HG03354 (cell line): ENCODE measurements around the gene NUFIP2.
A peak's percentile ranks its signal among the peaks of the same experiment; 100 is the strongest.
"Not testable (repeated sequence)": the region's sequence is repeated elsewhere in the genome, so short reads cannot be mapped to it uniquely, and the experiment has no call there.

Experiments
- ATAC-seq: cut with Tn5 transposase; IDR thresholded peaks from one replicate; pipeline ENCODE4 v1.9.1; 2021; ENCODE audit warnings: mild to moderate bottlenecking; ENCODE audit not compliant: unreplicated experiment, poor library complexity, severe bottlenecking

NUFIP2 gene

DNA sequence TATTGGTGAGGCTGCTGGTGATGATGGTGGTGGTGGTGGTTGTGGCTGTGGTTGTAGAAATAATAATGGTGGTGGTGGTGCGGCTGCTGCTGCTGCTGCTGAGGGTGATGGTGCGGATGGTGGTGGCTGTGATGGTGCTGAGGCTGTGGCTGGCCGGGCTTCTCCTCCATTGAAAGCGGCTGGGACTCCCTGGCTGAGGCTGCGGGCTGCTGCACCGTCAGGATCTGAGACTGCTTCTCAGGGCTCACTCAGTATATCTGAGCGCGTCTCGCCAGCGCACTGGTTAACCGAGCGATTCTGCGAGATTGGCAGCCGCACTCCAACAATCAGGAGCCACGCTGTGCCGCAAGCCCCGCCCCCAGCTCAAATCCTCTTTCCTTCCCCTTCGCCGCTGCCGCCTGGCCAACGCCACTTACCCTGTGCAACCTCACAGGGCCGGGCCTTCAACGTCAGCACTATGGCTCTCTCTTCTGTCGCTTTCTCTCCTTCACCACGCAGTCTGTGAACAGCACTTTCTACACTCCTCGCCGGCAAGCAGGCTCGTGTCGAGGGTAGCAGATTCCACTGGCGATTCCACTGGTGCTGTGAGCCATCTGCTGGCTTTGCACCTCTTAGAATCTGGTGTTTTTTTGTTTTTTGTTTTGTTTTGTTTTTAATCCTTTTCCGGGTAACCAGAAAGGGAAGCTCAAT, at the start of gene NUFIP2:
Gene NUFIP2, minus strand, starts transcription at position 259 of the 690 bp plus-strand sequence. Its CDS starts 89 bp downstream, at position 170.
- peak; percentile 87 for ATAC-seq

GRCh38 chr17:29342158-29342765, 48.3 kb upstream of the NUFIP2 start:
- no peak for ATAC-seq

GRCh38 chr17:29341726-29342125, 47.8 kb upstream of the NUFIP2 start:
- ATAC-seq, result no peak

DNA sequence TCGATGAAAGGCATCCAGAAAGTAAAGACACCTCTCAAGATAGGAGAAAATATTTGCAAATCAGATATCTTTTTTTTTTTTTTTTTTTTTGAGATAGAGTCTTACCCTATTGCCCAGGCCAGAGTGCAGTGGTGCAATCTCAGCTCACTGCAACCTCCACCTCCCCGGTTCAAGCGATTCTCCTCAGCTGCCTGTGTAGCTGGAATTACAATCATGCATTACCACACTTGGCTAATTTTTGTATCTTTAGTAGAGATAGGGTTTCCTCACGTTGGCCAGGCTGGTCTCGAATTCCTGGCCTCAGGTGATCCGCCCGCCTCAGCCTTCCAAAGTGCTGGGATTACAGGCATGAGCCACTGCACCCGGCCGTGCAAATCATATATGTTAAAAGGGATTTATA, 45.1 kb upstream of the NUFIP2 start:
- ATAC-seq, result not testable (repeated sequence)

GRCh38 chr17:29331708-29332085, 37.7 kb upstream of the NUFIP2 start:
- ATAC-seq, result no peak

DNA sequence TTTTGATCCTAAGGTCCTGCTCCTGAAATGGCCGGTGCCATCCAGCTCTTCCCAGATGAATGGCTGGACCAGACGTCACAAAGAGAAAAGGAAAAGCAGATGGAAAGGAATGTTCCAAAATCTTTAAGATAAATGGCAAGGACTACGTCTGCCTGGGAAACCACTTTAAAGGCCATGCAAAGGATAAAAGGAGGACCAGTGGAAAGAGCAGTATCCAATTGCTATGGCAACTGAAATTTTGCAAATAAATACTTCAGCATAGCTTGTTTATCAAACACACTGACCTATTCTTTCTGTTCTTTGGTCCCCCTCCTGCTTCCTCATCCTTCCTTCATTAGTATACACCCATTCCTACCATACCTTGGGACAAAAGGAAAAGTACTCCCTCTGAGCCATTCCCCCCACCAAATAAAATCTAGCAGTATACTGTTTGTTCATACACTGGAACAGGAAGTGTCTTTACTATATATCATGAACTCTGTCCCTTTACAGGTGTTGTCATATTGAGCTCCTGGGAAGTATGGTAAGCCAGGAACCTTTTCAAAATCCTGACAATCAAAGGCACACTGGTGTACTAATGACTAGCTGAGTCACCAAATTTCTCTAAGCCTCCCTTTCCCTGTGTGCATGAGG, 37.2 kb upstream of the NUFIP2 start:
- no peak for ATAC-seq

DNA sequence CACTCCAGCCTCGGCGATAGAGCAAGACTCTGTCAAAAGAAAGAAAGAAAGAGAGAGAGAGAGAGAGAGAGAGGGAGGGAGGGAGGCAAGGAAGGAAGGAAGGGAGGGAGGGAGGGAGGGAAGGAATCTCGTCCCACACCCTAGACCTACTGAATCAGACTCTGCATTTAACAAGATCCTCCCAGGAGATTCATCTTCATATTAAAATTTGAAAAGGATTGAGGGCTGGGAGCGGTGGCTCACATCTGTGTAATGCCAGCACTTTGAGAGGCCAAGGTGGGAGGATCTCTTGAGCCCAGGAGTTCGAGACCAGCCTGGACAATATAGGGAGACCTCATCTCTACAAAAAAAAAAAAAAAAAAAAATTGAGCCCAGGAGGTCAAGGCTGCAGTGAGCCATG, 33.5 kb upstream of the NUFIP2 start:
- no peak for ATAC-seq

DNA sequence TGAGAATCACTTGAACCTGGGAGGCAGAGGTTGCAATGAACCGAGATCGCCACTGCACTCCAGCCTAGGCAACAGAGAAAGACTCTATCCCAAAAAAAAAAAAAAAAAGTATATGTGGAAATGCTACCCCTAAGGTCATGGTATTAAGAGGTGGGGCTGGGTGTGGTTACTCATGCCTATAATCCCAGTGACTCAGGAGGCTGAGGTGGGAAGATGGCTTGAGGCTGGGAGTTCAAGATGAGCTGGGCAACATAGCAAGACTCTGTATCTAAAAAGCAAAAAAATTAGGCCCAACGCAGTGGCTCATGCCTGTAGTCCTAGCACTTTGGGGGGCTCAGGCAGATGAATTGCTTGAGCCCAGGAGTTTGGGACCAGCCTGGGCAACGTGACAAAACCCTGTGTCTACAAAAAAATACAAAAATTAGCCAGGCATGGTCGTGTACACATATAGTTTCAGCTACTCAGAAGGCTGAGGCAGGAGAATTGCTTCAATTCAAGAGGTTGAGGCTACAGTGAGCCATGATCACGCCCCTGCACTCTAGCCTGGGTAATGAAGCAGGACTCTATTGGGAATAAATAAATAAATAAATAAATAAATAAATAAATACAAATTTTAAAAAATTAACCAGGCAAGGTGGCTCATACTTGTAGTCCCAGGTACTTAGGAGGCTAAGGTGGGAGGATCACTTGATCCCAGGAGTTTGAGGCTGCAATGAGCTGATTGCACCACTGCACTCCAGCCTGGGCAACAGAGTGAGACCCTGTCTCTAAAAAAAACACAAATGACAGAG, 32.3 kb upstream of the NUFIP2 start:
- ATAC-seq, result no peak

DNA sequence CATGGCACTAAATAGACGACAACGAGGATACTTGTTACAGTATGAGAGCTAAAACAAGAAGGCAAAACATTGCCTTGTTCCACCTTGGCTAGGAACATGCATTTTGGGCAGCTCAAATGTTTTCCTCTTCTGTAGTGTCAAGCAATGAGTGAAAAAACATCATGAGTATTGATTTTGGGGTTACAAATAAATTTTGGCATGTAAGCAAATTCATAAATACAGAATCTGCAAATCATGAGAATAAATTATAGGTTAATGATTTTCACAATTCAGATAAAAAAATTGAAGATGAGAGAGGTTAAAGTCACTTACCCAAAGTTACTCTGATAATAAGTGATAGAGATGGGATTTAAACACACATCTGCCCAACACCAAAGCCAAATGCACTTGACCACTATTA, 28.4 kb upstream of the NUFIP2 start:
- no peak for ATAC-seq

DNA sequence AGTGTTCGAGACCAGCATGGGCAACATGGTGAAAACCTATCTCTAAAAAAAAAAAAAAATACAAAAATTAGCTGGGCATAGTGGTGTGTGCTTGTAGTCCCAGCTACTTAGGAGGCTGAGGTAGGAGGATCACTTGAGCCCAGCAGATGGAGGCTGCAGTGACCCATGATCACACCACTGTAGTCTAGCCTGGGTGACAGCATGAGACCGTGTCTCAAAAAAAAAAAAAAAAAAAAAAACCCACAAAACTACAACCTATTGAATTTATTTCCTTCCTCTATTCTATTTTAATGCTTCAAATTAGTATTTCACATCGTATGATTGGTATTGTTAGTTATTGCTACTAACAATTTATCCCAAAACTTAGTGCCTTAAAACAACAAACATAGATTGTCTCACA, 9.4 kb upstream of the NUFIP2 start:
- ATAC-seq, result no peak

- no peak for ATAC-seq
Observed at GRCh38 chr17:29299031-29299430, 5.1 kb upstream of the NUFIP2 start.

DNA sequence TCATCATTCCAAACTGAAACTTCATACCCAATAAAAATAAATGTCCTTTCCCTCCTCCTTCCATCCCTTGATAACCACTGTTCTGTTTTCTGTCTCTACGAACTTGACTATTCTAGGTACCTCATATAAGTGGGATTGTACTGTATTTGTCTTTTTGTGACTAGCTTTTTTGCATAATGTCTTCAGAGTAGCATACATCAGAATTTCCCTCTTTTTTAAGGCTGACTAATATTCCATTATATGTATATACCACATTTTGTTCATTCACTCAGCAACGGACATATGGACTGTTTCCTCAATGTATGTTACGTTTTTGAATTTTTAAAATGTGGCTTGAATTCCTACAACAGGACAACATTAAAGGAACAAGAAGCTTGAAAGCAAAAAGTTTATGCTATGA, 1.5 kb upstream of the NUFIP2 start:
- ATAC-seq, result no peak

DNA sequence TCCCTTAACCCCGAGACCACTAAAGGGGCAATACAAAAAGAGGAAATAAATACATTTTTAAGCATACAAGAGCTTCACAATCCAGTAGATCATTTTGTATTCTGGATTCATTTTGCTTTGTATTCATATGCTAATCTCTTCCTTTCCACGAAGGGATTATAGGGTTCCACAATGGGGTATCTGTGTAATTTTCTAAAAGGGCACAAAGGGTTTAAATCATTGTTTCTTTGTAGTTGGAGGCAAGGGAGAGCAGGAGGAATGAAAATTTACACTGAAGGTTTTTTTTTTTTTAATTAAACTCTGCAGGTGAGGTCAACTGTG, 592 bp upstream of the NUFIP2 start:
- no peak for ATAC-seq

GRCh38 chr17:29292992-29293889, 707 bp downstream of the NUFIP2 start:
- peak; percentile 24 for ATAC-seq

DNA sequence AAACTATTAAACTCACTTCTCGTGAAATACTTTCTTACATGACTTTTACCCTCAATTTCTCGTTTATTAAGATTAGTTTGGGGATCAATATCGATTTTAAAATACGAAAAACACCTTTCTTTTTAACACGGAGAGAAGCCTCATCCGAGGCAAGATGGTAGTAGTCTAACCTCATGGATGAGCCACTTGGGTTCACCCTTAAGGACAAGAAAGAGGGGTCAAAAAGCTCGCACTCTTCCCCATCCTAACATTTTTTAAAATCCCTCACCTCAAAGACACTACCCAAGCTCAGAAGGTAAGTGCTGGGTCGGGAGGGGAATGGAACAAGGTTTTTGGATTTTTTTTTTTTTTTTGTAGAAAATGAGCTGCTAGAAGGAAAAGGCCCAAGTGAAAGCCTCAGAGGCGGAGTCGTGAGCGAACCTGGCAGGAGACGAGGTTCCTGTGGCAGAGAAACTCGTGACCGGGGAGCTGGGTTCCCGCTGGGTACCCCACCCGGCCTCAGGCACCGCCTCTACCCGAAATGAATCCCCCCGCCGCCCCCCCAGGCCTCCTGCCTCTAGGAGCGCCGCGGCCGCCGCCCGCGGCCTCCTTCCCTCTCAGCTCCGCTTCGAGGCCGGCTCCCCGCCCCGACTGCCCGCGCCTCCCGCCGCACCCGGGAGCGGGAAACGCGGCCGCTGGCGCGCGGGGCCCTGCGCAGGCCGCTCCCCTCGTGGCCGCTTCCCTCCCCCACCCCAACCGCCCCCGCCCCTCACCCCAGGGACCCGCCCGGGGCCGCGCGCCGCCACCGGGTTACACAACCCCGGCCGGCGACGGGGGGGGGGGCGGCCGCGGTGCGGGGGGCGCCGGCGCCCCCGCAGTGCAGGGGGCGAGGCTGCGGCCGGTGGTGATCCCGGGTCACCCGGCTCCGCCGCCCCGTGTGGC, 1.6 kb downstream of the NUFIP2 start:
- no peak for ATAC-seq

- ATAC-seq, result no peak
Observed at GRCh38 chr17:29291163-29291752, 2.7 kb downstream of the NUFIP2 start.

DNA sequence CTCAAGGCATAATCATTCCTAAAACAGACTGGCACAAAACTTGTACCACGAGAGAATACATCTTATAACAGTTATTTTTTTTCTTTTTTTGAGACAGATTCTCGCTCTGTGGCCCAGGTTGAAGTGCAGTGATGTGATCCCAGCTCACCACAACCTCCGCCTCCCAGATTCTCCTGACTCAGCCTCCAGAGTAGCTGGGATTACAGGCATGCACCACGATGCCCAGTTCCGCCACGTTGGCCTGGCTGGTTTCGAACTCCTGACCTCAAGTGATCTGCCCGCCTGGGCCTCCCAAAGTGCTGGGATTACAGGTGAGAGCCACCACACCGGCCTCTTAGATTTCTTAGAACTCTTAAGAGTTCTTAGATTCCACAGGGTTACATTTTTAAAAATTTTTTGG, 4.1 kb downstream of the NUFIP2 start:
- no peak for ATAC-seq

DNA sequence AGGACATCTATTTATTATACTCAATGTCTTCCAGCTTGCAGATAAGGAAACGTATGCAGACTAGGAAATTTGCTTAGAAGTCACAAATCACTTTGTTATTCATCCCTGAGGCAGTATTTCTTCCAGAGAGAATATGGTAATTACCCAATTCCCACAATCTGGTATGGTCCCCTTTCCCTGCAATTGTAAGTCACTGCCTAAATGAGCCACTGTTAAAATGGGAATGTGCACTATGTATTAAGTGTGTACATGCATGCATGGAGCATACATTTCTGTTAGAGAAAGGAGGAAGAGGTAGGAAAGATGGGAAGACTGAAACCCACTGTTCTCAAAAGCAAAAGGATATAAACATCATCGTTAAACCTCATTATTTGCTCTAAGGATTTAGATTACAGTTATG, 10.0 kb downstream of the NUFIP2 start:
- no peak for ATAC-seq
